CD4-positive, alpha-beta T cell treated with Interleukin-2 at 100 ng/mL for 4 hours (primary cell): Measurements from ENCODE around the gene FFAR4.

Source experiments
- DNase-seq: peaks from one replicate; pipeline ENCODE4 v3.0.0-alpha.2; 2020; ENCODE audit warnings: low spot score

Gene FFAR4

DNA sequence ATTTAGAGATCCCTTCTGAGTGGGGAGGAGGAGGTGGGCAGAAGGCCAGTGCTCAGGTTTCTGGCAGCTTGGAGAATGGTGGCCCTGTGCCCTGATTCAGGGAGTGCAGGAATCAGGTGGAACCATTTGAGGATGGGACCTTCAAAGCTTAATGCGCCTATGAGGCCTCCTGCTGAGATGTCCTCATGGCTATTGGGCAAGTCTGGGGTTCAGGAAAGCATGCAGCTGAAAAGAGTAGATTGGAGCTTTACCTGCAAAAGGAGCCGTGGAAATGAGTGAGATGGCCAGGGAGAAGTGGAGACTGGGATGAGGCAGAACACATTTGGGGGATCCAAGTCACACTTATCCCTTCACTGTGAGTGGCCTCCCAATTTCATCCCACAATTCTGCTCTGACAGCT, 6.1 kb downstream of the FFAR4 start:
- no peak for DNase-seq

DNA sequence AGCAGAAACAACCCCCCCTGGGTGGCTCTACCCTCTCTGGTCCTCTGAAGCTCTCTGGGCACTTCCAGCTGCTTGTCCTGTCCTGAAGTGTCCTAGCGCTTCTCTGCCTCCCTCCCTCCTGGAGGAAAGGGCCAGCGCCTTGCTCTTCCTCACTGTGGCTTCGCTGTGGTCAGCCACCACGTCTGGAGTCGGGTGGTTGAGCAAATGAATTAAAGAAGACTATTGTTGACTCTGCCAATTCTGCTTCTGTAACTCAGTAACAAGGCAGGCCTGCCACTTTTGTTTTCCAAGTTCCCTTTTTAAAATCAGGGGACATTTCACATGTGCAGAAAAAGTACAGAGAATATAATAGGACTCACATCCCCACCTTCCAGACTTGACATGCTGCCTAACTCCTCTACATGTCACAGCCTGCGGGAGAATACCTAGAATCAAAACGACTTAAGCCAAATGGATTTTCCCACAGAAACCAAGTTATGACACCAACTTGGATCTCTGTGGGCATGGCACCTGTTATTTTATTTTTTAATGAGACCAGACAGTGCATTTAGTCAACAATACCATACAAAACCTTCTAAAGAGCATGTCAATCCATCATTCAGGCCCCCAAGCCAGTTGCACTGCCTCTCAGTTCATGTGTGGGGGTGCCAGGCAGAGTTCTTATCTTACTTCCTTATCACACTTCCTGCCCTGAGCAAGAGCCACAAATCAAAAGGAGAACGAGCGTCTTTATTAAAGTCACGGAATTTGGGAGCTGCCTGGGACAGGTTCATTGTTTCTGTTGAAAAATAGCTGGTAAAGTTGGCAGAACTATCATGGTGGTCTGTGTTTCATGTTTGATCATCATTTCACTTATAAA, 6.8 kb downstream of the FFAR4 start:
- DNase-seq, result no peak

DNA sequence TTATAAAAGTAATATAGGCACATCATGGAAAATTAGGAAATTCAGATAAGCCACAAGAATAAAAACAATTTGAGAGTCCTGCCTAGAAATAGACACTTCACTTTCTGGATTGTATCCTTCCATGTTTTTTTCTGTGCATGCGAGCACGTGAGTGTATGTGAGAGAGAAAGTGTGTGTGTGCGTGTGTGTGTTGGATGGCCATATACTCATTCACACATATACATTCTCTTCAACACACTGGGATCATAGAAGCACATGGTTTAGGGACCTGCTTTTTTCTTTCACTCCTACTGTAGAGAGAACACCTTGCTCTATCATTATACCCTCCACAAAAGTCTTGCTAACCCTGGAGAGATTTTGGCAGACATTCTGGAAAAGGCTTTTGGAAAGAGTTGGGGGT, 7.5 kb downstream of the FFAR4 start:
- no peak for DNase-seq

DNA sequence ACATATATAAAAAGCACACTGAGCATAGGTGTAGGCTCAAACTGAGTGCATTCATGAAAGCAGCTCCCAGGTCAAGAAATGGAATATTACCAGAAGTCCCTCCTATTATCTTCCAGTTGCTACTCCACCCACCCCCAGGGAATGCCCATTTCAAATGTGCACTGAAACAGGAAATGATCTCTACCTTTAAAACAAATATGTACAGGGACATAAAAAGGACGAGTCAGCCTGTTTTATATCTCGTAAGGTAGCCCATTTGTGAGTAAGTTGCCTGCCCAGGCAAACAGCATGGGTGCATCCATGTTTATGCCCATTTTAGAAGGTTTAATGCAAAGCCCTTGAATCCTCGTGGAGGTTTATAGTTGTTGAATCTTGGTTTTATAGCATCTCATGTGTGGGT, 10.4 kb downstream of the FFAR4 start:
- DNase-seq, result no peak

DNA sequence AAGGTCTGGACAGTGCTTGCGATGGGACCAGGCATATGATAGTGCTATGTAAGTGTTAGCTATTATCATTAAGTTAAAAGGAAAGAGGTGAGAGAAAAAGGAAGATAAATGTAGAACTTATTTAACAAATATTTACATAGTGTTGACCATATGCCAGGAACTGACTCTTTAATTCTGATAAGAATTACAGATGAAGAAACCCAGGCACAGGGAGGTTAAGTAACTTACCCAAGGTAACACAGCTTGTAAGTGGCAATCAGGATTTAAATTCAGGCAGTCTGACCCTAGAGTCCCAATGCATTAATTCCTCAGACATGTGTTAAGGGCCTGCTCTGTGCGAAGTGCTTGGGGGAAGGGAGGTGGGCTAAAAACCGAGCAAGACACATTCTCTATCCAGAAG, 11.1 kb downstream of the FFAR4 start:
- no peak for DNase-seq

DNA sequence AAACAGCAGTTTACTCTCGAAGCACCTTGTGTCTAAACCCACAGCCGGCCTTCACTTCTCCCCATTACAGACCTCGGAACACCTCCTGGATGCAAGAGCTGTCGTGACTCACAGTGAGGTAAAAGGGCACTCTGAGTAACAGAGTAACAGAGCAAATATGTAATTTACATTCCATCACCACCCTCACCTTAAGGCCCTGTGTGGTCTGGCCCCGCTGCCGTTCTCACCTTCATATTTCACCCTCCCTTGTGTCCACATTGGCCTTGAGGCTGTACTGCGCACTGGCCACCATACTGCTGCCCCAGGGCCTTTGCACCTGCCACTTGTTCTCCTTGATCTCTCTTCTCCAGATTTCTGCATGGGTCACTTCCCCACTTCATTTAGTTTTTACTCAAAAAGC, 12.6 kb downstream of the FFAR4 start:
- no peak for DNase-seq

DNA sequence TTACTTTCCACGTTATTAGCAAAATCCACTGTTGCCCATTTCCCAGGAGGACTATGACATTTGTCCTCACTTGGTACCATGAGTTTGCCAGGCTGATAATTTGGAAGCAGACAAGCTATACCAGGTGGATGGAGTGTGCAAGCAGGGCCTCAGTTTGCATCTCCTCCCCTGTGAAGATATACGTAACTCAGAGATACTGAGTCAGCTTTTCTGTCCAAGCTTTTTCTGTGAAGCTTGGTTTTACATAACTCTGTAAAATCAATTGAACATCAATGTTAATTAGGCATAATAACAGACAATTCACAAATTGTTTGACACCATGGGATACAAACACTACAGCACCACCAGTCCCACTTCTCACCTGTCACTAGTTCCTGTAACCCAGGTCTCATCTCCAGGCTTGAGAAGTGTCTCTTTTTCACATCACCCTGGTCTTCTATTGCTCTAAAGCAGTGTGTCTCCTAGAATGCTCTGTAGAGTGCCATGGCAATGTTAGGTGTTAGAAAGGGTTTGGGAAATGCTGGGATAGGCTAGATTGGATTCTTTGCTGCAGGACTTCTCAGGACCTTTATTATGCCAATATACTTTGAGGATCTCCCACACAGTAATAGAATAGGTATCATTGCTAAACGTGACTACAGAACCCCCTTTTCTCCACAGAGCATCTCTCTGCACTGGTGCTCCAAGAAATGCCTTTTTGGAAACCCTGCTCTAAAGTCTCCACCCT, 13.7 kb downstream of the FFAR4 start:
- DNase-seq, result no peak

DNA sequence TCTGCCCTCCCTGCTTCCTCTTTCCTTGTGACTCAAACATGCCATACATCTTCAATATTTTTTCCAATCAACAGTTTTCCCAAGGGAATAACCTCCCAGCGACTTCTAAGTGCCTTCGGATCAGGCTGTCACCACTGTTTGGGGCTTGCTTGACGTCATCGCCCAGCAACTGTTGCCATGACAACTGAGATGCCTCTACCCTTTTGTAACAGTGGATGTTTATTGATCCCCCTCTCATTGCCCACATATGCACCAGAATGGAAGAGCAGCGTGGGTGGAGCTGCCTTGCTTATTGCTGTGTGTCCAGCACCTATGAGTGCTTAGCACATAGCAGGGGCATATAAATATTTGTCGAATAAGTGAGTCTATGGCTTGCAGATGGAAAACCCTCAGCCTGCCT, 14.4 kb downstream of the FFAR4 start:
- DNase-seq, result no peak

DNA sequence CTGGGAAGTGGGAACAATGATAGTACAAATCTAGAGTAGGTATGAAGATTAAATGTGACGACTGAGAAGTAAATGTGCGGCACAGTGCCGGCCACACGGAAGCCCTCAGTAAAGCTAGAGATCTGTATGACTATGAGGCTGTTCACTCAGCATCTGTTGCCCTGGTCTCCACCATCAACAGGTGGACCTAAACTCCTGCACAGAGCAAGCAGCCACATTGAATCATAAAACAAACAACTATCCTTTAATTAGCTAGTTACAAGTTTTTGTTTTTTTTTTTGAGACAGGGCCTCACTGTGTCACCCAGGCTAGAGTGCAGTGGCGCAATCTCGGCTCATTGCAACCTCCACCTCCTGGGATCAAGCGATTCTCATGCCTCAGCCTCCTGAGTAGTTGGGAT, 18.0 kb downstream of the FFAR4 start:
- no peak for DNase-seq

DNA sequence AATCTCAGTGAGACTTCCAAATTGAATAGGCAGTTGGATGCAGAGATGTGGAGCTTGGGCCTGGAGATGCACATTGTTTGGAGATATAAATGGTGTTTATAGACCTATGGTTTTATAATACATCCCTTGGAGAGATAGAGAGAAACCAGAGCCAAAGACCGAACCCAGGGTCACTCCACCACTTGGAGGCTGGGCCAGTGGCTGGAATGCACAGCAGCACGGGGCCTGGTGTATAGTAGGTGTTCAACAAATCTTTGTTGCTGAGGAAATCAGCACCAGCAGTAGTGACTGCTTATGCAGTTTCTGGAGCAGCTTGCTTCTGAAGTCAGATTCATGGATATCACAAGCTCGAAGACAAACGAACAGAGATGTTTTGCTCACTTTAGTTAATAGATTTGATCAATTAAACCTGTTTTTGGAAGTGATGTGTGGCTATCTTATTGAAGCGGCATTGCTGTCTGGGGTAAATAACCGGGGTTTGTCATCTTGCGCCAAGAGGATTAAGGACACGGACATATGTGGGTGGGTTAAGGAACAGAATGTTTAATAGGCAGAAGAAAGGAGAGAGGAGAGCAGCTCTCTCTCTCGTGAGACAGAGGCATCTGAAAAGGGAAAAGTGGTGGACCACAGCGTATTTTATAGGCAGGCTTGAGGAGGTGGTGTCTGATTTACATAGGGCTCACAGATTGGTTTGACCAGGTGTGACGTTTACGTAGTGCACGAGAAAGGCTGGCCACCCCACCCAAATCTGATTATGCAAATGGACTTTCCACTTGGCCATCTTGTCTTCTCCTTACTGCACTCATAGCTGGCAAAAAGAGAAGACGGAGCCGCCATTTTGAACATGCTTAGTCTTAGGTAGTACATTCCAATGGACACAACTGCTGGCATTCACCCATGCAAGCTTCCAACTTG, 23.4 kb downstream of the FFAR4 start:
- no peak for DNase-seq

DNA sequence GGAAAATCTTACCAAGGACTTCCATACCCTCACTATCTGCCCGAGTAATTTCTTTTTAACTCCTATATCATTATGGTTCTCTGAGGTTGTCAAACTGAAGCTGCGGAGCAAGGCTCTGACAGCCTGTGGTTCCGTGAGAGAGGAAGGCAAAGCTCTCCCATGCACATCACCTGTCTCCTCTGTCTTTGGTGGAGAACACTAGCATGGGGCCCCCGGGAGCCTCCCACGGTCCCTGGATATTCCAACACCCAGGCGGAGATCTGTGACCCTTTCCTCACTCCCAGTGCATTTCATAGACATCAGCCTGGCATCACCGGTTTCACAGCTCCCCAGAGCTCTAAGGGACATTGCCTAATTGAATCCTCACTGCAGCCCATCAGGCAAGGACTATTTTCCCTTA, 24.2 kb downstream of the FFAR4 start:
- no peak for DNase-seq

DNA sequence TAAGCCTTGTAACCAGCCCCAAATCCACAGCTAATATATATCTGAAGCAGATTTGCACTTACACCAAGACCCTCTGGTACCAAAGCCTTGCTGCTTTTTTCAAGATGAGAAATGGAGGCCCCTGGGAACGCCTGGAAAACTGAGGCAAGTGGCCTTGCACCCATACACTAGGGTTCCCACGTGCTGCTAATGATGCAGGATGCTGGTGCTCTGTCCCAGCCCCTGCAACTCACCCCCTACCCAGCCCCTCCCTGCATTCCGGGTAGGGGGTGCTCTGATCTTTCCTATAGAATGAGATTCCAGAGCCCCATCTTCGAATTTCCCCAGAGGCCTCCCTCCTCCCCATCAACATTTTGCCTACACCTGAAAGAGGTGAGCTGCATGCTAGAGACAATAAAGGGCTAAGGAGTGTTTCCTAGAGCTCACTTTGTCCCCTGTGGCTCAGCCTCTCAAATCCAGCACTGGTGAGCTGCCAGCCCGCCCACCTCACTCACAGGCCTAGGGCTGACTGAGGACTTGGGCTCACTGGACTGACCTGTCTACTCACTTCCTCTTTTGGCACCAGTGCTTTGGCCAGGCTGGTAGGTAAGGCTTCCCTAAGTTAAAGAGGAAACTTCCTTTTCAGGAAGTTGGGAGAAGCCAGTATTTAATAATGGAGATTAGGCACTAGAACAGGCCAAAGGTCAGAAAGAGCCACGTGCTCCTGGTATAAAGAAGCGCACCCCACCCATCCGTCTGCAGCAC, 24.8 kb downstream of the FFAR4 start:
- DNase-seq, result no peak

DNA sequence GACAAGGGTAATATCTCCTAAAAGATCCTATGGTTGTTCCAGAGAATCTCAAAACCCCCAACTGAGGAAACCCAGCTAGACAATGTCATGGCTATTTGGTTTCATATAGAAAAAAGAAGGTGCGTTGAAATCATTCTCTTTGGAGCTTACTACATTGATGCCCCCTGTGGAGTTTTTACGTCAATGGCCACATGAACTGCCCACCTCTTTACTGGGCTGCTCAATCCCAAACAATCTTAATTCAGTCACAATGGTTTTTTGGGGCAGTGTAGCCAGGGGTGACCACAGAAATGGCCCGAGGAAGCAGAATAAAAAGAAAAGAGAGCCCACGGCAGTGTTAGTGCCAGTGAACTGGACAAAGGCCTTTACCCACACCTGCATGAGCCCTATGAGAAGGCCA, 26.8 kb downstream of the FFAR4 start:
- no peak for DNase-seq

DNA sequence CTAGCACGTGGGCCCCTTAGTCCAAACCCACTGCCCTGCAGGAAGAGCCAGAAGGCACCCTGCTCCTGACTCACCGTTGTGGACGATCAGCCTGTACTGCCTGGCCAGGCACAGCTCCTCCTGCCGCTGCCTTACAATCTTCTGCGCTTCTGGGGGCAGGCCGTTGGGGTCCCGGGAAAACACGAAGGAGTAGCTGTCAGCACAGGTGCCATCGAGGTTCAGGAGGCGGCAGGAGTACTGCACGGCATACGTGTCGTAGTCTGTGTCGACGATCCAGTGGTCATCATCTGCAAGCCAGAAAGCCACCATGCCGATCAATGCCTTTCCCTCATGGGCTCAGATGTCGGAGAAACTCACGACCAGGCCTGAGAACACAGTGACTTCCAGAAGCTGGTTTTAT, 27.3 kb downstream of the FFAR4 start:
- DNase-seq, result no peak

DNA sequence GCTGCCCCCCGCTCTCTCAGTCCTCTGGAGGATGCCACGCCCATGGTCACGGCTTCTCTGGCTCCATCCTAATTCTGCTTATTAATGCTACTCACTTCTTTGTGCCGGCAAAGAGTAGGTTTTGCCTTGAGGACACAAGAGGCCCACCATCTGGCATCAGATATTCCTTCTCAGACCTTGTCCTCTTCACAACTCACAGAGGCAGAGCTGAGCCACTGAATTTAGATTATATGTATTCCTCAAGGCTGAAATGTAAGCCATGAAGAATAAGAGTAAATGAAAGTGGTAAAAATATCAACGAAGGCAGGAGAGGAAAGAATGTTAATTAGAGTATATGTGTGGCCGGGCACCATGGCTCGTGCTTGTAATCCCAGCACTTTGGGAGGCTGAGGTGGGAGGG, 28.1 kb downstream of the FFAR4 start:
- no peak for DNase-seq

DNA sequence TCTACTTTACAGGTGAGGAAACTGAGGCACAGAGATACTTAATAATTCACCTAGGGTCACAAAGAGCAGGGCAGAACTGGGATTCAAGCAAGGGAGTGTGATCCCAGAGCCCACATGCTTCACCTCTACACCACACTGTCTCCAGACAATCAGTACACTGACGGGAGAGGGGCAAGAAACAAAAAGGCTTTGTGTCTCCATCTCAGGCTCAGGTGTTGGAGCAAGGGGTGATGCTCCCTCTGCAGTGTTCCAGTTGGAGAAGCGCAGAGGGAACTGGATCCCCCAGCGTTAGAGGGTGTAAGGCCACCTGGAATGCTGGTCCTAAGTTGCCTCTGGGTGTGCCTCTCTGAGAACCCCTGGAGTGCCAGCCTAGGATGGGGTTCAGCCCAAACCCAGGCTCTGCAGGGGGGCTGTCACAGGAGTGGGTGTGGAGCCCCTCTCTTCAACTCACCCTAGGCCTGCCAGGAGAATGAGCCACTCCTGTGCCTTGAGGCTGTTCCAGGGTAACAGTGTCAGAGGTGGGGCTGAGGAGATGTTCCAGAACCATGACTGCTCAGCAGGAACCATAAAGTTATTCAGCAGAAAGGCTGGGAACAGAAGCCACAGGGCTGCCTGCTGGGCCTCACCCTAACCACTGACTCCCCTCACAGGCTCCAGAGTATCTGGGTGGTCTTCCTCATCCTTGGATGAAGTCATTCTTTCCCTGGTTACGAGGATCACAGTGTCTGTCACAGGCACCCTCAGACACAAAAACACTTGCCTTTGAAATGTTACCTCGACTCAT, 29.1 kb downstream of the FFAR4 start:
- no peak for DNase-seq

DNA sequence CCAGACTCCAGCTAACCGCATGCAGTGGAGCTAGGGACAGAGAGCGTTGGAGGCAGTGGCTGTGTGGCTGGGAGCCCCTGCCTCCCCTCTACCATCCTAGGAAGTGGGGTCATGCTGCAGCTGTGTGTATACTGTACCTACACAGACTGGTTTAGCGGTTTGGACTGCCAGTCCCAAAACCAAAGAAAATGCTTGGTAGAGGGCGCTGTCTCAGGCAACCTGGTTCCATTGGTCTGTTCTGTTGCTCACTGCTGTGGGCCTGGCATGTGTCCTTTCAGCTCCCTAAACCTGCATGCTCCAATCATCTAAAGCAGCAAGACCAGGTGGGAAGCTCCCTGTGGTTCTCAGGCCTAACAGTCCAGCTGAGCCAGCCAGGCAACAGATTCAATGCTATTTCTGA, 30.1 kb downstream of the FFAR4 start:
- DNase-seq, result no peak

DNA sequence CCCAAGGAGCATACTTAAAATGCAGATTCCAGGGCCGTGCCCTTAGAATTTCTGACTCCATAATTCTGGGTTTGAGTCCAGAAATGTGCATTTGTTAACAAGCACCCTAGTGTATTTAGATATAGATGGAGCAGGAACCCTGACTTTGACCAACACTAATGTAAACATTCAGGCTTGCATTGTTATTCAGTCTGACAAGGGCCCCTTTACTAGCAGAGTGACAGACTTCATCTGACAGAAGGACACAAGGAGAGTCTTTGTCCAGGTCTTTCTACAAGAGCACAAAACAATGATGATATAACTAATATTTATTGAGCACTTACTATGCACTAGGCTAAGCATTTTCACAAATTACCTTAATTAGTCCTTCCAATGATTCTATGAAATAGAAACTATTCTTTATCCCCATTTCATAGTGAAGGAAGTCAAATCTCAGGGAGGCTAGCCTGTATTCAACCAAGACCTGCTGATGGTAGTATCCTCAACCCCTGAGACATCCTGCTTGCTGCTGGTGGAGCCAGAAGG, 30.7 kb downstream of the FFAR4 start:
- no peak for DNase-seq

DNA sequence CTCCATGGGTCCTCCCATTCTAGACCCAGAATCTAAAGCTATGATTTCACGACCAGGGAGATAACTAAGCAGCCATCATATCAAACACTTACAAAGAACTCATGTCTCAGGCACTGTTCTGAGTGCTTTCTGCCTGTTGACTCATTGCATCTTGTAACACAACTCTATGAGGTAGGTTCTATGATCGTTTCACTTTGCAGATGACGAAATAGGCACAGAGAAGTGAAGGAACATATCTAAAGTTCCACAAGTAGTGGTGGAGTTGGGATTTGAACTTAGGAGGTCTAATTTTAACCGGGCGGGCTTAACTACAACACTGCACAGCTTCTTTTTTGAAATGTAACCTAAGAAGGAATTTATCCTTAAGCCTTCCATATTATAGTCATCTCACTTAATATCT, 31.7 kb downstream of the FFAR4 start:
- DNase-seq, result no peak

DNA sequence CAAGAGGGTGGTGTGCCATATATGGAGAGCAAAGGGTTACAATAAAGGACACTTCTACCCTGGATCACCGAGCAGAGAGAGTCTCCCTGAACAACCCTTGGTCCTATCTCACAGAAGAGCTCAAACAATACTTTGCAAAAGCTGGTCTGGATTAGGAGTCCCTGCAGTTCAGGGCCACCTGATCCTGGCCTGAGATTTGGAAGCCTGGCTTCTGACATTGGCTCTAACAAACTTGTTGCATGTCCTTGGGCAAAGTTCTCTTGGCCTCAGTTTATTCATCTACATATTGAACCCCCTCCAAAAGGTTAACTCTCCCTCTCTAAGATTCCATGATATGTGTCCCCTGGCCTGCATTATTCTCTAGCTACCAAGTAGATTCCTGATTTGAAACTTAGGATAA, 32.9 kb downstream of the FFAR4 start:
- no peak for DNase-seq

DNA sequence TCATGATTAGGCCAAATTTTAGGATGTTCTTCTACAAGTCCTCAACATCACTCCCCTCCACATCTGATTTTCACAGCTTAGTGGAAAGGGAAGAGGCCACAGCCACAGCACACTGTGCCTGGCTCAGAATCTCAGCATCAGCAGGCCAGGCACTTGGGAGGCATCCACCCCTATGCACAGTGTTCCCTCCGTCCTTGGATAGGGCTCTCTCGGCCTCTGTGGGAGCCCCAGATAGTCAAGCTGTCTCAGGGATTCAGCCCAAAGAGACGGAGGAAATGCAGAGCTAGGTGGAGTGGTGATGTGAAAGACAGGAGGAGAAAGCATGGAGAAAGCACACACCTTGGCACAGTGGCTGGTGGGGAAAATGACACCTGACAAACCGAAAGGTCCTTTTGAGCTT, 33.3 kb downstream of the FFAR4 start:
- no peak for DNase-seq
